HG03280 (cell line): ENCODE measurements around the gene CRKL.
"Not testable (repeated sequence)": the region's sequence is repeated elsewhere in the genome, so short reads cannot be mapped to it uniquely, and the experiment has no call there.

Experiments used
- ATAC-seq: cut with Tn5 transposase; IDR thresholded peaks from one replicate; pipeline ENCODE4 v1.9.1; 2021; ENCODE audit warnings: mild to moderate bottlenecking, moderate library complexity; ENCODE audit not compliant: unreplicated experiment

CRKL gene, protein sequence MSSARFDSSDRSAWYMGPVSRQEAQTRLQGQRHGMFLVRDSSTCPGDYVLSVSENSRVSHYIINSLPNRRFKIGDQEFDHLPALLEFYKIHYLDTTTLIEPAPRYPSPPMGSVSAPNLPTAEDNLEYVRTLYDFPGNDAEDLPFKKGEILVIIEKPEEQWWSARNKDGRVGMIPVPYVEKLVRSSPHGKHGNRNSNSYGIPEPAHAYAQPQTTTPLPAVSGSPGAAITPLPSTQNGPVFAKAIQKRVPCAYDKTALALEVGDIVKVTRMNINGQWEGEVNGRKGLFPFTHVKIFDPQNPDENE

GRCh38 chr22:20916916-20917810 is at the start of gene CRKL:
Gene CRKL (plus strand): TSS chr22:20917407. CDS start chr22:20917935, 528 bp downstream.
- ATAC-seq: peak; percentile 95

DNA sequence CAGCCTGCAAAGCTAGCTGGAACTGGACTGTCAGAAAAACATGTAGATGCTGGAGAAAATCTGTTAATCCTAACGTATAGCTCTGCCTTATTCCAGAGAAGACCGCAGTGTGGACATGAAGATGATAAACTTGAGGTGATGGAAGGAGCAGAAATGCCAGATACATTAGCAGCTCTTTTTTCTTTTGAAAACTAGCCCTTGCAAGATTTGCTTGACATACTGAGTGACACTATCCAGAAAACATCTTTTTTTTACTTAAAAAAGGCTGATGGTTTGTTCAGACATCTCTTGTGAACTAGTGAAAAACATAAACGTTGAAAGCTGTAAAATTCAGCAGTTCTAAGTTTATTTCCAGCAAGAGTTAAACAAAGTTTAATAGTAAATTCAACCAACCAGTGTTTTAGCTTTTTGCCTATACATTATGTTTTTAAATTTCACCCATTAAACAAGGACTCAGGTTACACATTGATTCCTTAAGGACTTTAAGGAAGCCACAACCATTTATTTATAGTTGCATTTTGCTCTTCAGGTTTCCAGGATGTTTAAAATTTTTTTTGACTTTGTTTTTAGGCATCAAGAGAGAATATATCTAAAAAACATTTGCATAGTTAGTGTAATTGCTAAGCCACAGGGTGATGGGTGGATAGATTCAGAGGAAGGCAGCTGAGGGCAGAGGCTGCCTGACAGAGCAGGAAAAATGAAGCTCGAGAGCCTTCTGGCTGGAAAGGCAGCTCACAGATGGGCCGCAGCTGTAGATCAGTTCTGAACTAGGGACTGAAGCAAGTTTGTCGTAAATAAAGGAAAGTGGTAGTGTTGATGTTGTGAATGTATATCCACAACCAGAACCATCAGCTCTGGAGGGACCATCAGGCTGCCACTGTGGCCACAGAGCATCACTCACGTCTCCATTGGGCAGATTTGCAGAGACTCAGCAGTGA is 48.9 kb upstream of the CRKL start:
- no peak for ATAC-seq

GRCh38 chr22:20869234-20869633 is 48.0 kb upstream of the CRKL start:
- ATAC-seq: no peak

- ATAC-seq: no peak
These were observed 44.0 kb upstream of the CRKL start for GRCh38 chr22:20873214-20873613.

DNA sequence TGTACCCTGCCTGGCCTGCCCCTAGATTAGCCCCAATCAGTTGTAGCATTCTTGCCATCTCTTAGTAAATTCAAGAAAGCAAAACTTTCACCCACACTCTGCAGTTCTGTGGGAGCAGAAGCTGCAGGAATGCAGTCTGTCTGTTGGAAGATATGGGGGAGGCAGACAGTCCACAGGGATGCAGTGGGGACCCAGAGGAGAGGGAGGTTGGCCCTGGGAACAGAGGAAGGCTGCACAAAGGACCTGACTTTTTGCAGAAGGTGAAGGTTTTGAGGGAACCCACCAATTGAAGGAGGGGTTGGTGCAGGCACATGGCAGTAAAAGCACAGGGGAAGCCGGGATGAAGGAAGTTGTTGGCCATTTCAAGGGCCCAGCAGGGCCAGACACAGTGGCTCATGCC is 41.9 kb upstream of the CRKL start:
- ATAC-seq: no peak

GRCh38 chr22:20877715-20878114 is 39.5 kb upstream of the CRKL start:
- no peak for ATAC-seq

- ATAC-seq: no peak
These were observed 36.0 kb upstream of the CRKL start for GRCh38 chr22:20881231-20881630.

DNA sequence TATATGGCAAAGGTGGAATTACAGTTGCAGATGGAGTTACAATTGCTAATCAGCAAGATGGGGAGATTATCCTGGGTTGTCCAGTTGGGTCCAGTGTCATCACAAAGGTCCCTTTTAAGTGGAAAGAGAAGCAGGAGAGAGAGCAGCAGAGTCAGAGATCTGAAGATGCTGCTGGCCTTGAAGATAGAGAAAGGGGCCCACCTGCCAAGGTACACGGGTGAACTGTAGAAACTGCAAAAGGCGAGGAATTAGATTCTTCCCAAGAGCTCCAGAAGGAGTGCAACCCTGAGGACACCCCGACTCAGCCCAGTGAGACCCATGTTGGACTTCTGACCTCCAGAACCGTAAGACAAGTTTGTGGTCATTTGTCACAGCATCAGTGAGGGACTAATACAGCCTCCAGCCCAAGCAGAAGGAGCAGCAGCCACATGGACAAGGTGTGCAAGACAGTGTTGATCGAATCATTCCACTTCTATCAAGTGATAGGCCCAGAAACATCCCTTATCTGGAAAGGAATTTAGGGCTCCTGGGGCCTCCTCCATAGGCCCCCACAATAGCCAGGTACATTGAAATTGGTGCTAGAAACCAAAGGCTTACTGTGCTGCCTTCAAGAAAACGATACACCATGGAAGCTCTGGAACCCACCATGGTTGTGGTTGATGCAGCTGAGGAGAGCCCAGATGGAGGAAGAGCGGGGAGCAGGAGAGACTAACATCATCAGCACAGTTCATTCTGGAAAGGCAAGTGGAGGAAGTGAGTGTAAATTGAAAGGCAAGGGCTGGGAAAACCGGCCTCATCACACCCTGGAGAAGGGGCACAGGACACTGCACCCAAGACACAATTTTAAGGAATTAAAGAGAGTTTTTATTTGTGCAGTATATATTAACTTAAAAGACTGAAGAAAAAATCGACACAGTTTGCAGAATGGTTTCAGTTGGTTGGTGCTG is 35.1 kb upstream of the CRKL start:
- no peak for ATAC-seq

GRCh38 chr22:20882855-20883254 is 34.4 kb upstream of the CRKL start:
- ATAC-seq: no peak

DNA sequence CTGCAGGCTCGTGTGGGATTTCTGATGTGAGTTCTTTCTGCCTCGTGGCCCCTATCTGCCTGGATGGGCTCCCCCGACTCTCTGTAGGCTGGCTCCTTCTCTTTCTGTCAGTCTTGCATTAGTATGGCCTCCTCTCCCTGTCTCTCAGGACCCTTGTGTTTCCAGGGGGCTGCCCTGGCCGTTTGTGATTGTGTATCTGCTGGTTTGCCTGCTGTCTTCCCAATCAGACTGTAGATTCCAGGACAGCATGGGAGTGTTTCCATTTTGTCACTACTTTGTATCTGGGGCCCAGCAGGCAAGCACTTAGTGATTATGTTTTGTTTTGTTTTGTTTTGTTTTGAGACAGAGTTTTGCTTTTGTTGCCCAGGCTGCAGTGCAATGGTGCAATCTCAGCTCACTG is 32.8 kb upstream of the CRKL start:
- no peak for ATAC-seq

DNA sequence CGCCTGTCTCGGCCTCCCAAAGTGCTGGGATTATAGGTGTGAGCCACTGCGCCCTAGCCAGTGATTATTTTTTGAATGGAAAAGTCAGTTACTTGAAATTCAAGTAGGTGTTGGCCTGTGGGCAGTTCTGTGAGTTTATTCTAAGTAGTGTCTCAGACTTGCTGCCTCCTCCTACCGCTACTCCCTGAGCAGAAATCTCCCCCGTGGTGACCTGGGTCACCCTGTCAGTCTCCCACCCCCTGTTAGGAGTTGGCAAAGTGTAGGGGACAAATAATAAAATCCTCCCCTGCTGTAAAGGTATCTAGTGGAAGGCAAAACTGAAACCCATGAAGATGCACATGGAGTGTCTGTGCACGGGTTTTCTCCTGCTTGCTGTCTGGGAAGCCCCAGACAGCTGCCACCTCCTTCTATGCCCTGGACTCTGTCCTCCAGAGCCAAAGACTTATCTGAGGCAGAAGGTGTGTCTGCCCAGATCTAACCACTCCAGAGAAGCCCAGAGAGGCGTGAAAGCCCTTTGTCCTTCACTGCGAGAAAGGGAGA is 32.1 kb upstream of the CRKL start:
- no peak for ATAC-seq

DNA sequence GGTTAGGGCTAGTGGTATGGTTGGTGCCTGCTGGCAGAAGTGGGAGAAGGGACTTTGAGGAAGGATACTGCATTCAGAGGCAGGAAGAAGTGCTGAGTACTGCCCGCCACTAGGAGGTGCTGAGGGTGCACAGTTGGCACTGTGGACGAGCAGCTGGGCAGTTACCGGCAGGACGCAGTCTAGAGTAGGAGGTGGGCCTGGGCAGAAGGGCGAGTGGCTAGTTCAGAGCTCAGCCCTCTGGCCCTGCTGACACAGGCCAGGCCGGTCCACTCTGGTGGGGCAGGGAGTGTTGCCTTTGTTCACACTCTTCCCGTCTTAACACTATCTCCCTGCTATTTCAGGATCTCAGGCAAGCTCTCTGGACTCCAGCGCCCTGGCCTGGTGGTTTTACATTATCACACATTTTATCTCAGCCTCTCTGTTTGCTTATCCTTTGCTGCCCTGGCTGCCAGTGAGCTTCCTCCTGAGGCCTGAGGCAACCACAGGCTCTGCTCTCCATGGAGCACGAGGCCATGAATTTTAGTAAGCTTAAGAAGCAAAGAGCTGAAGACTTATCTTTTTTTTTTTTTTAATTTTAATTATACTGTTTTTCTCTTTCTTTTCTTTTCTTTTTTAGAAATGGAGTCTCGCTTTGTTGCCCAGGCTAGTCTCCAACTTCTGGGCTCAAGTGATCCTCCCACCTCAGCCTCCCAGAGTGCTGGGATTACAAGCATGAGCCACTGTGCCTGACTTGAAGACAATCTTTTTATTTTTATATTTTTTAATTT is 31.5 kb upstream of the CRKL start:
- ATAC-seq: no peak

DNA sequence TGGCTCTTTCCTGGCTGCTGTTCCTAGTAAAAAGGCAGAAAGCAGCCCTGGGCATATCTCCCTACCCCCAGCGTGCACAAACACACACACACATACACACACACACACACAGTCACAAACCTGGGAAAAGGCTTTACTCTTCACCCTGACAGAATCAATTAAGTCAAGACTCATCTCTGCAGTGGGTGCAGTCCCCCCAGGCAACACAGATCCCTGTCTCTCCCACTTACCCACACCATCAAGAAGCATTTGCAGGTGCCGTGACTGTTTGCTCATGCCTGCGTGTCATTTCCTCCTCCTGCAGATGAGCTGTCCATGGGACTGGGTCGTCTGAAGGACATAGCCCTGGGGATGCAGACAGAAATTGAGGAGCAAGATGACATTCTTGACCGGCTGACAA is 29.8 kb upstream of the CRKL start:
- ATAC-seq: no peak

- no peak for ATAC-seq
These were observed 28.0 kb upstream of the CRKL start for GRCh38 chr22:20889025-20889704.

DNA sequence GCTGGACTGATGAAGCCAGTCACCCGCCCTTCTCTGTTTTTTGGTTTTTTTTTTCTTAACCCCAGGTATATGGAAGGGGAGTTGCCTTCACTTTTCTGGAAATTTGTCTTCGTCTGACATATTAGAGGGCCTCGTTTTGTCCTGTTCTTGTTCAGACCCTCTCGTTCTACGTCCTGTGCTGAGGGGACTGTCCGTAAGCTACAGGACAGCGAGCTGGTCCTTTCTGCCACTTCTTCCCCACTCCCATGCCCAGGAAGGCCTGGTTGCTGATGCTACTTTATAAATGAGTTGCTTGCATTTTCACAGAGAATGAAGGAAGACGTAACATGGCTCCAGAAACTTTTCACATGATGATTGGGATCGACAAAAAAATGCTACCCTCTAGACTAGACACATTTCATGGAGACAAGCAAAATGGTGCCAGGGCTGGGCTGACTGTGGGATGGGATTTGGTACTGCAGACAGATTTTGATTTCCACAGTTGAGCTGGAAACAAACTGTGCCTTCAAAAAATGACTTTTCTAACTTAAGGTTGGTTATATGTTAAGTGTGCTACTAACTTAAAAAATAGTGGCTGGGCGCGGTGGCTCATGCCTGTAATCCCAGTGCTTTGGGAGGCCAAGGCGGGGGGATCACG is 27.2 kb upstream of the CRKL start:
- ATAC-seq: no peak

DNA sequence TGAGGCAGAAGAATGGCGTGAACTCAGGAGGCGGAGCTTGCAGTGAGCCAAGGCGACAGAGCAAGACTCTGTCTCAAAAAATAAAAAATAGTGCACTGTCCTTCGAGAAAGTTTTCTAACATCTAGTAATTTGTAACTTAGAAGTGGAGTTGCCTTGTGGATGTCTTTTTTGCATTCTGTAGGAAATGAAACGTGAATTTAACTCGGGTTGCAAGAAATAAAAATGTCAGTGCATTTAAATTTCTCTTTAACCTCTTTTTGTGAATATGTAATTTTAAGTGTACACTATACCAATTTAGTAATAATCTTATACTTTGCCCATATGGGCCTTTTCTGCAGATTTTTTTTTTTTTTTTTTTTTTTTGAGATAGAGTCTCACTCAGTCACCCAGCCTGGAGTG is 26.2 kb upstream of the CRKL start:
- no peak for ATAC-seq

DNA sequence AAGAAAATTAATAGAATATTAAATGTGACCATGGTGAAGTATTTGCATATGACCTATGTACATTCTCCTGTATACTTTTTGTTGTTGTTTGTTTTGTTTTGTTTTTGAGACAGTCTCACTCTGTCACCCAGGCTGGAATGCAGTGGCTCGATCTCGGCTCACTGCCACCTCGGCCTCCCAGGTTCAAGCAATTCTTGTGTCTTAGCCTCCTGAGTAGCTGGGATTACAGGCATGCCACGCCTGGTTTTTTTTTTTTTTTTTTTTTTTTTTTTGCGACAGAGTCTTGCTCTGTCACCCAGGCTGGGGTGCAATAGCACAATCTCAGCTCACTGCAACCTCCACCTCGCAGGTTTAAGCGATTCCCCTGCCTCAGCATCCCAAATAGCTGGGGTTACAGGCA is 19.5 kb upstream of the CRKL start:
- not testable (repeated sequence) for ATAC-seq

- ATAC-seq: no peak
These were observed 17.3 kb upstream of the CRKL start for GRCh38 chr22:20899827-20900423.
